H1 (cell line): ENCODE results near the gene GMPR2. TPM values are rescaled to one million over a fixed set of nuclear protein-coding genes. Genes with fewer than 3 reads are reported as not detected.
A peak's percentile ranks its signal among the peaks of the same experiment; 100 is the strongest.

Experiments
- ASH2L ChIP-seq: fragments of 200-600, 300-600 bp; sonication (generic); IDR thresholded peaks from one replicate; pipeline ENCODE4 v1.7.1; 2017; ENCODE audit warnings: low read length
- ATF3 ChIP-seq: IDR thresholded peaks from 2 replicates; pipeline ENCODE4 v1.6.1; 2011; ENCODE audit warnings: low read depth, mild to moderate bottlenecking, low read length; ENCODE audit not compliant: insufficient read depth
- BACH1 ChIP-seq: IDR thresholded peaks from 2 replicates; pipeline ENCODE4 v1.6.1; 2012; ENCODE audit warnings: low read length, improper control_type of control experiment
- CBX5 ChIP-seq: fragments of 300-800, 300-1000 bp; sonication (generic); IDR thresholded peaks from 2 replicates; pipeline ENCODE4 v1.7.1; 2016; ENCODE audit warnings: antibody characterized with exemption, low read length, low read depth
- CEBPB ChIP-seq: IDR thresholded peaks from 2 replicates; pipeline ENCODE4 v1.6.1; 2012; ENCODE audit warnings: low read depth, low read length
- CHD1 ChIP-seq: IDR thresholded peaks from 2 replicates; pipeline ENCODE4 v1.6.1; 2012; ENCODE audit warnings: low read depth, low read length, improper control_type of control experiment
- CHD2 ChIP-seq: IDR thresholded peaks from 2 replicates; pipeline ENCODE4 v1.6.1; 2012; ENCODE audit warnings: low read length, improper control_type of control experiment
- CTCF ChIP-seq, 3 experiments: IDR thresholded peaks; 1 replicate in 2 of 3; 2 replicates in 1 of 3; pipeline versions ENCODE4 v1.5.1 to v1.6.1; 2011; ENCODE audit warnings: low read length in 3 of 3, mild to moderate bottlenecking in 3 of 3, inconsistent platforms in 2 of 3, low read depth in 1 of 3, moderate library complexity in 1 of 3; ENCODE audit not compliant: insufficient read depth in 1 of 3; ENCODE audit errors: control extremely low read depth in 1 of 3
- EGR1 ChIP-seq: IDR thresholded peaks from 2 replicates; pipeline ENCODE4 v1.6.1; 2011; ENCODE audit warnings: low read depth, low read length, borderline replicate concordance
- GABPA ChIP-seq: IDR thresholded peaks from 2 replicates; pipeline ENCODE4 v1.6.1; 2011; ENCODE audit warnings: mild to moderate bottlenecking, low read length, moderate library complexity, borderline replicate concordance; ENCODE audit not compliant: insufficient read depth
- GTF2F1 ChIP-seq: IDR thresholded peaks from 2 replicates; pipeline ENCODE4 v1.6.1; 2012; ENCODE audit warnings: low read depth, low read length, improper control_type of control experiment, borderline replicate concordance
- HDAC2 ChIP-seq, 2 experiments: fragments of 300-600 bp in 1 of 2; sonication (generic) in 1 of 2; IDR thresholded peaks; 2 replicates each; pipeline ENCODE4 v1.6.1; 2011 to 2012; ENCODE audit warnings: low read depth in 2 of 2, low read length in 2 of 2, mild to moderate bottlenecking in 2 of 2, moderate library complexity in 2 of 2, borderline replicate concordance in 1 of 2, inconsistent platforms in 1 of 2
- JUND ChIP-seq: IDR thresholded peaks from 2 replicates; pipeline ENCODE4 v1.6.1; 2011; ENCODE audit warnings: mild to moderate bottlenecking, improper control_type of control experiment, low read length
- NANOG ChIP-seq: IDR thresholded peaks from 2 replicates; pipeline ENCODE4 v1.6.1; 2011; ENCODE audit warnings: low read length, low read depth, mild to moderate bottlenecking, inconsistent platforms; ENCODE audit not compliant: insufficient read depth, poor library complexity, severe bottlenecking
- POLR2A ChIP-seq, 2 experiments: IDR thresholded peaks; 1 replicate in 1 of 2; 2 replicates in 1 of 2; pipeline ENCODE4 v1.6.1; 2011; ENCODE audit warnings: low read depth in 2 of 2, low read length in 2 of 2, mild to moderate bottlenecking in 2 of 2; ENCODE audit errors: control extremely low read depth in 1 of 2
- POU5F1 ChIP-seq: IDR thresholded peaks from 2 replicates; pipeline ENCODE4 v1.6.1; 2011; ENCODE audit warnings: low read depth, mild to moderate bottlenecking, low read length, moderate library complexity
- SIN3A ChIP-seq, 2 experiments: IDR thresholded peaks in 1 of 2; conservative IDR thresholded peaks in 1 of 2; 2 replicates each; pipeline ENCODE4 v1.6.1; 2011 to 2012; ENCODE audit warnings: low read length in 2 of 2, improper control_type of control experiment in 1 of 2, low read depth in 1 of 2, mild to moderate bottlenecking in 1 of 2
- SP2 ChIP-seq: IDR thresholded peaks from 2 replicates; pipeline ENCODE4 v1.6.1; 2012; ENCODE audit warnings: mild to moderate bottlenecking, low read length, inconsistent platforms
- TAF1 ChIP-seq: IDR thresholded peaks from 2 replicates; pipeline ENCODE4 v1.6.1; 2011; ENCODE audit warnings: mild to moderate bottlenecking, low read depth, low read length
- TBP ChIP-seq: IDR thresholded peaks from 2 replicates; pipeline ENCODE4 v1.6.1; 2011; ENCODE audit warnings: low read depth, low read length, improper control_type of control experiment
- YY1 ChIP-seq: IDR thresholded peaks from 2 replicates; pipeline ENCODE4 v1.6.1; 2011; ENCODE audit warnings: low read depth, mild to moderate bottlenecking, low read length
- polyA plus RNA-seq, 7 experiments: library from polyadenylated mRNA; depleted of rRNA in 3 of 7; stranded (reverse) in 5 of 7; unstranded in 2 of 7; fragments of >200 nt in 5 of 7; fragments of 200-250 nt in 2 of 7; gene quantifications; 1 replicate in 5 of 7; 2 replicates in 1 of 7; 4 replicates in 1 of 7; pipeline versions ENCODE4 v1.2.1 to v1.2.3, GENCODE V29; 2011 to 2013; ENCODE audit warnings: missing spikeins in 2 of 7, mixed read lengths in 2 of 7
- total RNA-seq: library from RNA; stranded (reverse); fragmentation: NEBNext Ultra II Directional; extraction: Animal tissue kit (Norgen Biotek cat#: 25700); gene quantifications from 2 replicates; pipeline ENCODE4 v1.2.1, GENCODE V29; 2021

Gene GMPR2
- total and polyA plus RNA-seq, 2 of the 8 experiments (the other 6 are each of a cell fraction or from before 2014, with no cell fraction given), result 61.6 to 85.3 TPM

- TF ChIP-seq ASH2L, result peak; percentile 81
- peak; percentile 88 for TF ChIP-seq TBP
- 0 out of 4 replicates have a peak, but pooled peaks of 1 of the 2 experiments have one; percentile 49 for TF ChIP-seq HDAC2 (IDR thresholded peaks at IDR 0.05; ENCODE audit: borderline replicate concordance in 1 of 2, low read depth in 2 of 2, low read length in 2 of 2)
- TF ChIP-seq CHD2, result peak; percentile 48; the same call in 1 of the 2 replicates
- no peak for TF ChIP-seq BACH1
- TF ChIP-seq EGR1, result peak; percentile 56; the same call in 1 of the 2 replicates
- peak; percentile 61 for TF ChIP-seq JUND
- peak; percentile 93 for TF ChIP-seq YY1
- no peak for TF ChIP-seq POU5F1
- TF ChIP-seq TAF1, result peak; percentile 94
- no peak for TF ChIP-seq NANOG
- peak; percentile 59 to 83; a peak in 2 of 4 replicates for TF ChIP-seq SIN3A (conservative IDR thresholded peaks at IDR 0.05 in 1 of 2, IDR thresholded peaks at IDR 0.05 in 1 of 2; ENCODE audit: low read depth in 1 of 2, low read length in 2 of 2)
- TF ChIP-seq SP2, result peak; percentile 75
- no peak for TF ChIP-seq ATF3
- peak; percentile 97 for TF ChIP-seq CEBPB
- TF ChIP-seq GABPA, result no peak
- TF ChIP-seq CTCF (IDR thresholded peaks at IDR 0.05; ENCODE audit: control extremely low read depth in 1 of 3, insufficient read depth in 1 of 3, low read depth in 1 of 3, low read length in 3 of 3), result peak; percentile 77 to 95 (median 92)
- TF ChIP-seq GTF2F1, result no peak
- TF ChIP-seq CBX5, result no peak
- TF ChIP-seq CHD1, result no peak
- peak; percentile 87 to 95 for TF ChIP-seq POLR2A (IDR thresholded peaks at IDR 0.05; ENCODE audit: control extremely low read depth in 1 of 2, low read depth in 2 of 2, low read length in 2 of 2)
Measured at GRCh38 chr14:24215495-24216344, 17.0 kb upstream of the GMPR2 start, which contains the start of gene MDP1 (continued).
